MCF 10A (cell line): ENCODE data around the gene CALHM1. TPM values are rescaled to one million over a fixed set of nuclear protein-coding genes. Genes with fewer than 3 reads are reported as not detected.

Experiments
- BruUV-seq: library from RNA; stranded (reverse); fragments of 400-500 nt; replicated peaks from 2 replicates; lab custom pipeline; 2021; lab: Mats Ljungman, UMichigan
- CTCF ChIA-PET: fragments of 300-600 bp; sonication (Branson Sonifier 250); formaldehyde crosslinking; extraction: SDS; loops from one replicate; lab custom pipeline; 2021; ENCODE audit warnings: antibody characterized with exemption, inconsistent platforms; lab: Yijun Ruan, JAX
- POLR2A ChIA-PET: fragments of 300-600, 350-650 bp; sonication (Branson Sonifier 250); formaldehyde crosslinking; extraction: SDS; loops from one replicate; lab custom pipeline; 2020; ENCODE audit warnings: antibody characterized with exemption, inconsistent platforms; lab: Yijun Ruan, JAX
- DNase-seq: peaks from one replicate; pipeline ENCODE4 v3.0.0-alpha.2; 2018; ENCODE audit not compliant: unreplicated experiment
- H3K27ac Mint-ChIP-seq: one replicate; pipeline ENCODE4 v1.8.0; 2022; ENCODE audit warnings: mild to moderate bottlenecking, low read depth, mixed read lengths; ENCODE audit not compliant: unreplicated experiment
- H3K27me3 Mint-ChIP-seq: one replicate; pipeline ENCODE4 v1.8.0; 2022; ENCODE audit warnings: mixed read lengths; ENCODE audit not compliant: insufficient read depth, unreplicated experiment
- H3K36me3 Mint-ChIP-seq: one replicate; pipeline ENCODE4 v1.8.0; 2022; ENCODE audit warnings: mild to moderate bottlenecking, moderate library complexity, mixed read lengths; ENCODE audit not compliant: insufficient read depth, unreplicated experiment
- H3K4me1 Mint-ChIP-seq: one replicate; pipeline ENCODE4 v1.8.0; 2022; ENCODE audit warnings: mixed read lengths; ENCODE audit not compliant: insufficient read depth, unreplicated experiment
- H3K4me3 Mint-ChIP-seq: one replicate; pipeline ENCODE4 v1.8.0; 2022; ENCODE audit warnings: mild to moderate bottlenecking, moderate library complexity, mixed read lengths; ENCODE audit not compliant: unreplicated experiment
- H3K9me3 Mint-ChIP-seq: one replicate; pipeline ENCODE4 v1.8.0; 2022; ENCODE audit warnings: mixed read lengths; ENCODE audit not compliant: unreplicated experiment
- CTCF ChIP-seq: fragments of 200-600 bp; IDR thresholded peaks from one replicate; pipeline ENCODE4 v1.8.0; 2022; ENCODE audit warnings: antibody characterized with exemption, mild to moderate bottlenecking; ENCODE audit not compliant: unreplicated experiment
- intact Hi-C: fragments of 100-400 bp; cut with micrococcal nuclease; formaldehyde crosslinking; loops from 2 replicates; pipeline ENCODE4 v1.14.1; 2022
- total RNA-seq: library from RNA; stranded (reverse); gene quantifications from 2 replicates; pipeline ENCODE4 v1.2.3, GENCODE V29; 2022

CALHM1 gene
- total RNA-seq, 1 experiment from 2014 or later, result not detected

- peaks cover 7% of the 10 kb centered on the region for H3K36me3 Mint-ChIP-seq
- intact Hi-C loops, result no loop called here
- no peaks in the 10 kb centered on the region for H3K27me3 Mint-ChIP-seq
- no peaks in the 10 kb centered on the region for H3K9me3 Mint-ChIP-seq
- ChIA-PET CTCF (interaction anchor here (0.9 to 2.0 kb wide), 2 partner anchors 31 to 39 kb away, joined by 3 to 6 read pairs; no protein-coding TSS in a partner anchor), POLR2A (no interaction called here)
- DNase-seq, result no peak
- no peak for TF ChIP-seq CTCF
- no TSS peak for BruUV-seq
- H3K4me1 Mint-ChIP-seq, result peaks cover 13% of the 10 kb centered on the region
- H3K27ac Mint-ChIP-seq, result no peak overlapping the region
- no peak overlapping the region for H3K4me3 Mint-ChIP-seq
Measured at GRCh38 chr10:103455235-103455634, 3.5 kb downstream of the CALHM1 start.

GRCh38 chr10:103454026-103454425 lies 4.7 kb downstream of the CALHM1 start:
- intact Hi-C loops, result no loop called here
- ChIA-PET POLR2A (no interaction called here), CTCF (interaction anchor here (1.1 to 2.0 kb wide), 2 partner anchors 32 kb away, joined by 5 to 6 read pairs; no protein-coding TSS in a partner anchor)
- Mint-ChIP-seq H3K36me3 (peaks cover 11% of the 10 kb centered on the region), H3K27ac (peak overlapping the region; percentile 9), H3K9me3 (no peaks in the 10 kb centered on the region), H3K4me3 (no peak overlapping the region), H3K4me1 (peaks cover 19% of the 10 kb centered on the region), H3K27me3 (no peaks in the 10 kb centered on the region)
- TF ChIP-seq CTCF, result no peak
- BruUV-seq, result no TSS peak
- no peak for DNase-seq

GRCh38 chr10:103452506-103453230 lies 6.0 kb downstream of the CALHM1 start:
- peaks cover 25% of the 10 kb centered on the region for H3K36me3 Mint-ChIP-seq
- DNase-seq, result no peak
- intact Hi-C loops, result no loop called here
- CTCF ChIA-PET, result interaction anchor here (0.7 to 1.1 kb wide), 2 partner anchors 24 to 33 kb away, joined by 3 to 5 read pairs; no protein-coding TSS in a partner anchor
- H3K9me3 Mint-ChIP-seq, result no peaks in the 10 kb centered on the region
- H3K27ac Mint-ChIP-seq, result peak overlapping the region; percentile 7
- BruUV-seq, result no TSS peak
- TF ChIP-seq CTCF, result no peak
- peak overlapping the region; percentile 77 for H3K4me3 Mint-ChIP-seq
- peaks cover 25% of the 10 kb centered on the region for H3K4me1 Mint-ChIP-seq
- POLR2A ChIA-PET, result interaction anchor here (1.1 kb wide), 1 partner anchor 56 kb away, joined by 3 read pairs; the partner anchor contains the start of genes ATP5MK and PDCD11
- H3K27me3 Mint-ChIP-seq, result no peaks in the 10 kb centered on the region

GRCh38 chr10:103451831-103452505 lies 6.7 kb downstream of the CALHM1 start, which contains the start of gene CALHM2:
Gene CALHM2 (minus strand): TSS chr10:103452370. CDS start chr10:103449941, 2,429 bp downstream.
- POLR2A ChIA-PET, result interaction anchor here (0.8 to 1.5 kb wide), 3 partner anchors 28 to 56 kb away, joined by 3 to 7 read pairs (median 3); partner anchors contain the start of genes ATP5MK and PDCD11
- Mint-ChIP-seq H3K27me3 (no peaks in the 10 kb centered on the region), H3K36me3 (peaks cover 31% of the 10 kb centered on the region), H3K9me3 (no peaks in the 10 kb centered on the region), H3K4me3 (peak within 1 kb of the TSS; percentile 77), H3K27ac (peak within 1 kb of the TSS; percentile 61), H3K4me1 (peaks cover 25% of the 10 kb centered on the region)
- CTCF ChIA-PET, result interaction anchor here (0.5 to 0.7 kb wide), 2 partner anchors 11 to 57 kb away, joined by 3 read pairs; no protein-coding TSS in a partner anchor
- no TSS peak for BruUV-seq
- no peak for TF ChIP-seq CTCF
- peak; percentile 43 for DNase-seq
- intact Hi-C loops, result no loop called here
